Measurements from ENCODE around the gene REV1.

REV1 gene

DNA sequence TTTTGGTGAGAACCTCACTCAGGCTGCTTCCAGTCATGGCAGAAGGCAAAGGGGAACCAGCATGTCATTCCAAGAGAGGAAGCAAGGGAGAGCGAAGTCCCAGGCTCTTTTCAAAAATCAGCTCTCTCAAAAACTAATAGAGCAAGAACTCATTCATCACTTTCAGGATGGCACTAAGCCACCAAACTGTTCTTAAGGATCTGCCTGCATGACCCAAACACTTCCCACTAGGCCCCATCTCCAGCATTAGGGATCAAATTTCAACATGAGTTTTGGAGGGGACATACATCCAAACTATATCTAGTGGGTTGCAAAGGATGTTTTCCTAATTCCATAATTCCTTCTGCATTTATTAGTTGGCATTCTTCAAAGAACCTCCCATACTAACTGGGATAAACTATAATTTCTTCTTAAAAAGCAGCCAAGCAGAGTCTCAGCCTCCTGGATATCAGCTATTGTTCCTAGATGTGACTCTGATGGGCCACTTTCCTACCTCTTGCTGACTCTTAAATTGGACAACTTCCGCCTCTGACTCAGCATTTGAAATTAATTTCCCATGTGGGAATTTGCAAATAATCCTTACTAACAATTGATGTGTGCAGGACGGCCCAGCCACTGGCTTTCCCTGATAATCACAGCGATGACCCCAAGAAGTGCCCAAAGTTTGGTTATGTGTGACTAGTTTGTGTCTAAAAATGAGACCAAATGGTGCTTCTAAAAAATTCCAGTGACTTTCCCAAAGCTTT, 5.5 kb upstream of the REV1 start:
- no peak overlapping the region for H3K4me3 ChIP-seq (ENCODE audit: low read length)
- TF ChIP-seq, protein P1, sequence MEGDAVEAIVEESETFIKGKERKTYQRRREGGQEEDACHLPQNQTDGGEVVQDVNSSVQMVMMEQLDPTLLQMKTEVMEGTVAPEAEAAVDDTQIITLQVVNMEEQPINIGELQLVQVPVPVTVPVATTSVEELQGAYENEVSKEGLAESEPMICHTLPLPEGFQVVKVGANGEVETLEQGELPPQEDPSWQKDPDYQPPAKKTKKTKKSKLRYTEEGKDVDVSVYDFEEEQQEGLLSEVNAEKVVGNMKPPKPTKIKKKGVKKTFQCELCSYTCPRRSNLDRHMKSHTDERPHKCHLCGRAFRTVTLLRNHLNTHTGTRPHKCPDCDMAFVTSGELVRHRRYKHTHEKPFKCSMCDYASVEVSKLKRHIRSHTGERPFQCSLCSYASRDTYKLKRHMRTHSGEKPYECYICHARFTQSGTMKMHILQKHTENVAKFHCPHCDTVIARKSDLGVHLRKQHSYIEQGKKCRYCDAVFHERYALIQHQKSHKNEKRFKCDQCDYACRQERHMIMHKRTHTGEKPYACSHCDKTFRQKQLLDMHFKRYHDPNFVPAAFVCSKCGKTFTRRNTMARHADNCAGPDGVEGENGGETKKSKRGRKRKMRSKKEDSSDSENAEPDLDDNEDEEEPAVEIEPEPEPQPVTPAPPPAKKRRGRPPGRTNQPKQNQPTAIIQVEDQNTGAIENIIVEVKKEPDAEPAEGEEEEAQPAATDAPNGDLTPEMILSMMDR (IDR thresholded peaks at IDR 0.05; ENCODE audit: insufficient read depth, low read depth, low read length, missing control alignments), result no peak
- no peak for DNase-seq (ENCODE audit: low read depth)

DNA sequence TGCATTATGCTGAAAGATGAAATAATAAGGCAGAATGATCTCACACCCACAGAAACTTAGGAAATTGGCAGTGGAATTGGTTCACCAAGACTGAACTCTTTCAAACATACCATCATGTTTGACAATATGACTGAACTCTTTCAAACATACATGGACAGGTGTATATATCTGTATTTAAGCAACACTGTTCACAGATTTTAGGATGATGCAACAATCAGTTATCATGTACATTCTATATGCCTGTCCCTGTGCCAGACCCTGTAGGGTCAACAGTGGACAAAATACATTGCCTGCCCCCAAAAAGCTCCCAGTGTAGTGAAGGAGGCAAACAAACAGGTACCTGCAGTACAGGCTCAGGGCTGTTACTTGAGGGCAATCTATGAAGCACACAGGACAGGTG, 2.9 kb upstream of the REV1 start:
- H3K4me3 ChIP-seq (ENCODE audit: low read length), result no peak overlapping the region
- TF ChIP-seq, protein P1 (IDR thresholded peaks at IDR 0.05; ENCODE audit: insufficient read depth, low read depth, low read length, missing control alignments), result no peak
- DNase-seq (ENCODE audit: low read depth), result no peak

DNA sequence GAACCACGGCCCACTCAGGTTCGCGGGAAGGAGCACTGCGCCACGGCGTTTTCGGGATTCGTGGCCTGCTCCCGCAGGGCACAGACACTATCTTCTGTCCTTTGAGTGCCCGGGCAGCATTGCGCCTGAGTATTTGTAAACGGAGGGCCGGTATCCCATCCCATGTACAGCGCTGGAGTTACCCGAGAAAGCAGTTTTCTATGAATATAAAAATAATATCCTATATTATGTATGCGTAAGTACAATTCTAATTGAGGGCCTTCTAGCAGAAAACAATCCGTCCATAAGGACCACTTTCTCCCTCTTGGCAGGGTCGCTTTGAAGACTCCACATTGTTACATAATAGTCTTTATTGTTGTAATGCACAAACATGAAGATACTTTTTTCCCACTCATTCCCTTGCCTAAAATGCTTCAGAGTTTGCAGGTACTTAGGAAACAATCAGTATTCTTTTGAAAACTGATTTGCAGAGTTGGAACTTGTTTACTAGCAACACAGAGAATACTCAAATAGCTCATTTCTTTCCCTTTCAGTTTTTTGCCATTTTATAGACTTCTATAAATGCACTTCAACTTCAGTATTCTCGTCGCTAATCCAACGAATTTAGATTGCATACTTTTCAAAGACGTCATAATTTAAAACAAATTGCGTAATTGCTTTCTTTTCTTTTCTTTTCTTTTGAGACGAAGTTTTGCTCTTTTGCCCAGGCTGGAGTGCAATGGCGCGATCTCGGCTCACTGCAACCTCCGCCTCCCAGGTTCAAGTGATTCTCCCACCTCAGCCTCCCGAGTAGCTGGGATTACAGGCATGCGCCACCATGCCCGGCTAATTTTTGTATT, 1.0 kb upstream of the REV1 start:
- DNase-seq (ENCODE audit: low read depth), result no peak
- H3K4me3 ChIP-seq (ENCODE audit: low read length), result peak overlapping the region; percentile 83
- TF ChIP-seq, protein P1 (IDR thresholded peaks at IDR 0.05; ENCODE audit: insufficient read depth, low read depth, low read length, missing control alignments), result no peak

DNA sequence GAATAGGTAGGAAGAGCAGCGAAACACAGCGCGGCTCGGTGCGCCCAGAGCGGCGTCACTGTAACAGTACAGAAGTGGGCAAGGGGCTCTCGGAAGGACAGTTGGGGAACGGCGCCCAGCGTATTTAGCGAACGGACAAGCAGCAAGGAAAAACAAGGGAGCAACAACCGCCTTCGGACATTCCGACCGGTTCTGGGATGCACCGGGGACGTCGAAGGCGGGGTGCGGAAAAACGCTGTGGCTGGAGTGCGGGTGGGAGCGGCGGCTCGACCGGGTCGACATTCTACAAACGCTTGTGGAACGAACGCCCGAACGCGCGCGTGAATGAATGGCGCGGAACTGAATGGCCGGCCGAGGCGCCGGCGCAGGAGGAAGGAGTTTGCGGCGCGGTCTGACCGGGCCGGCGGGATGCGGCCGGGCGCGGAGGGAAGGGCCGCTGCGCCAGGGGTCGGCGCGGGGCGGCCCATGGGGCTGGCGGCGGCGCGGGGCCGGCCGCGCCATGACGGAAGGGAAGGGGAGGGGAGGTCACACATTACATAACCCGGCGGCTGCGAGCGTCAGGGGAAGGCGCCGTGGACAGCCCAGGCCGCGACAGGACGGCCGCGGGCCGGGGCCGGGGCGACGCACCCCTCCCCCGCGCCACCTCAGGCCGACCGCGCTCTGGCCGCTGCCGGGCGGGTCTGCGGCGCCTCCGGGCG, 605 bp downstream of the REV1 start:
- peak overlapping the region; percentile 83 for H3K4me3 ChIP-seq (ENCODE audit: low read length)
- DNase-seq (ENCODE audit: low read depth), result peak; percentile 45
- TF ChIP-seq, protein P1 (IDR thresholded peaks at IDR 0.05; ENCODE audit: insufficient read depth, low read depth, low read length, missing control alignments), result no peak

DNA sequence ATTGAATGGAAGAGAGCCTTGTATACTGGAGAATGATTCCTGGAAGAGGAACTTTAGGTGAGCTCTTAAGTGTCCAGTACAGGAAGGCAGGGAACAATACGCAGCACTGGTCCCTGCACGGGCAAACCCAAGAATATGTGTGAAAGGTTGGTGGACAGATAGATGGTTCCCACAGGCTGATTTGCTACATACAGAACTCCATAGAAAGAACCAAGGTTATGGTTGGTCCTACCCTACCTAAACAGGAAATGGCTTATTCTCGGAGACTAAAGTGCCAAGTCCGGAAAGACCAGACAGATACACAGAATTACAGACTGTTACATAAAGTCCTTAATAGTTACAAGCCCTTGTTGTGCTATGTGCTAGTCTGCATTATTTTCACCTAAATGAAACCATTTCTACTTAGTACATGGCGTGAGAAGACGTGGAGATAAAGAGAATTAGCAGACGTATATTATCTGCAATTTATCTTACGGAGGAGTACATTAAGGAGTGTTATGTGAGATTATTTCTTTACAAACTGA, 1.2 kb downstream of the REV1 start:
- TF ChIP-seq, protein P1 (IDR thresholded peaks at IDR 0.05; ENCODE audit: insufficient read depth, low read depth, low read length, missing control alignments), result no peak
- H3K4me3 ChIP-seq (ENCODE audit: low read length), result peak overlapping the region; percentile 83
- DNase-seq (ENCODE audit: low read depth), result peak; percentile 62

DNA sequence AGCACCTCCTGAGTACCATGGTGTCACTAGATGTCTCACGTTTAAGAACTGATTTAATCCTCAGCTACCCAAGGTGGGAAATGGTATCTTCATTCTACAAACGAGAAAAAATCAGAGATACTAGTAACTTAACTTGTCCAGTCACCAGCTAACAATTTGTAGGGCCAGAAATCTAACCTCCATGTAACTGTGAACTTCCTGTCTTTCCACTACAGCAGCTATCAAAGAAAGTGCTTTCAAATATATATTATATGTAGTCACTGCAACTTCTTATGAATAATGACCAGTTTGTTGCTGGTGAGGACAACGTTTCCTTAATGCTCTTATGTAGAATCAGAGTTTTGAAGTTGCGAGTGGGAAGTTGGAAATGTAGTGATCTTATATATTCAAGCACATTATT, 1.9 kb downstream of the REV1 start:
- H3K4me3 ChIP-seq (ENCODE audit: low read length), result no peak overlapping the region
- no peak for DNase-seq (ENCODE audit: low read depth)
- TF ChIP-seq, protein P1 (IDR thresholded peaks at IDR 0.05; ENCODE audit: insufficient read depth, low read depth, low read length, missing control alignments), result no peak
